Measurements from ENCODE around the gene SEPTIN1. TPM values are rescaled to one million over a fixed set of nuclear protein-coding genes. Genes with fewer than 3 reads are reported as not detected.

Gene SEPTIN1
- total RNA-seq, 1 experiment from 2014 or later: 1.4 TPM

DNA sequence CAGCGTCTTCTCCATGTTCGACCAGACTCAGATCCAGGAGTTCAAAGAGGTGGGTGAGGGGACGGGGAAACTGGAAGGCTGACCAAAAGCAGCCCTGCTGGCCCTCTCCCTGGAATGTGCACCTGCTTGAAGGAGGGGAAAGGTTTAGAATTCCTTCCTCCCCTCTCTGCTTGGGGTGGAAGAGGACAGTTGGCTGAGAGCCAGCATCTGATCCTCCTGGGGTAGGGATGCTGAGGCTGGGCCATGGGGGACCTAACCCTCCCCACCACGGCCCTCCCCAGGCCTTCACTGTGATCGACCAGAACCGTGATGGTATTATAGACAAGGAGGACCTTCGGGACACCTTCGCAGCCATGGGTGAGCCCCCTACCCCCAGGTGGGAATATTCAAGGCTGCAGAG, 6.5 kb downstream of the SEPTIN1 start:
- peak overlapping the region; percentile 0 for H2BK20ac ChIP-seq (ENCODE audit: low read depth, low read length, poor library complexity, severe bottlenecking)
- no peak overlapping the region for H3K4me2 ChIP-seq (ENCODE audit: insufficient read depth, insufficient read length, low read length)
- no peaks in the 10 kb centered on the region; the same call in 1 of the 2 replicates for H3K4me1 ChIP-seq (ENCODE audit: insufficient read depth, low read length)
- no peak for DNase-seq
- no peak overlapping the region for H3T11ph ChIP-seq (ENCODE audit: low read length)
- no peaks in the 10 kb centered on the region for H3K79me1 ChIP-seq (ENCODE audit: insufficient read depth, low read depth, low read length, poor library complexity, severe bottlenecking)
- H2BK12ac ChIP-seq (ENCODE audit: insufficient read length, low read depth, low read length): no peak overlapping the region
- H2BK120ac ChIP-seq (ENCODE audit: low read depth, low read length, poor library complexity, severe bottlenecking): no peak overlapping the region
- Mint-ChIP-seq H3K36me3 (ENCODE audit: insufficient read depth in 1 of 3, low read depth in 3 of 3) (peaks cover 2 to 4% (median 2%) of the 10 kb centered on the region in 3 experiments; a peak in 4 of 7 replicates), H3K9me3 (peaks cover 0 to 2% of the 10 kb centered on the region in 2 experiments; a peak in 2 of 5 replicates), H3K4me3 (no peak overlapping the region), H3K27ac (peak overlapping the region; percentile 31 to 73 (median 72); a peak in 3 of 7 replicates), H3K27me3 (ENCODE audit: low read depth) (0 out of 2 replicates have a peak, but pooled peaks cover 2% of the 10 kb centered on the region), H3K4me1 (peaks cover 23 to 43% of the 10 kb centered on the region in 2 experiments)
- no CpG with 5 or more reads among the region's 8 CpGs for WGBS (ENCODE audit: extremely low coverage, insufficient read length, low lambda C conversion rate)
- no peak overlapping the region for H3K18ac ChIP-seq (ENCODE audit: insufficient read length, low read depth, low read length)
- no peak overlapping the region for H2AFZ ChIP-seq (ENCODE audit: low read length)
- no peaks in the 10 kb centered on the region for H3K9me3 ChIP-seq (ENCODE audit: control insufficient read depth, low read depth, low read length)
- no peaks in the 10 kb centered on the region for H4K20me1 ChIP-seq (ENCODE audit: control insufficient read depth, insufficient read depth, insufficient read length)
- no peaks in the 10 kb centered on the region for H3K27me3 ChIP-seq (ENCODE audit: insufficient read depth, low read length)
- TF ChIP-seq CTCF (conservative IDR thresholded peaks at IDR 0.05): no peak
- no peak overlapping the region for H3K14ac ChIP-seq (ENCODE audit: insufficient read depth, low read length)
- H4K5ac ChIP-seq (ENCODE audit: insufficient read length, low read depth, low read length): no peak overlapping the region
- no peak overlapping the region for H4K91ac ChIP-seq (ENCODE audit: insufficient read length, low read depth, low read length)
- 0 out of 2 replicates have a peak overlapping the region, but pooled peaks have one; percentile 49 for H2BK15ac ChIP-seq (ENCODE audit: low read depth, low read length)
- no peaks in the 10 kb centered on the region; the same call in 1 of the 2 replicates for H3K79me2 ChIP-seq (ENCODE audit: insufficient read depth, low read length)
- no peak overlapping the region for H3K4ac ChIP-seq (ENCODE audit: low read depth, low read length)
- H4K8ac ChIP-seq (replicated peaks; ENCODE audit: insufficient read length, low read depth, low read length): no peak overlapping the region
- no peak overlapping the region for H2BK5ac ChIP-seq (ENCODE audit: insufficient read length, low read length)
- H3K23me2 ChIP-seq (ENCODE audit: insufficient read length, low read depth, low read length, poor library complexity, severe bottlenecking): peaks cover 13% of the 10 kb centered on the region
- no peak overlapping the region for H2AK5ac ChIP-seq (ENCODE audit: insufficient read length, low read length)
- no peak overlapping the region for H3K27ac ChIP-seq (ENCODE audit: insufficient read length, low read depth, low read length)
- H3K9ac ChIP-seq (ENCODE audit: extremely low read depth, insufficient read length, low read length): no peak overlapping the region
- no peak overlapping the region for H3K56ac ChIP-seq (ENCODE audit: insufficient read length, low read depth, low read length)
- no peak overlapping the region for H3K23ac ChIP-seq (ENCODE audit: insufficient read length, low read depth, low read length)
